Measurements from ENCODE around the gene PHETA1.

- TF ChIP-seq CTCF (IDR thresholded peaks at IDR 0.05; ENCODE audit: low read depth, low read length, poor library complexity, severe bottlenecking) (no peak), EZH2phosphoT487 (IDR thresholded peaks at IDR 0.05; ENCODE audit: borderline replicate concordance, low read length) (no peak)
Measured at GRCh38 chr12:111341426-111342065, 27.3 kb downstream of the PHETA1 start.
